Effector CD8-positive, alpha-beta T cell (primary cell): Measurements from ENCODE around the gene ARHGAP8.
"Not testable (repeated sequence)": the region's sequence is repeated elsewhere in the genome, so short reads cannot be mapped to it uniquely, and the experiment has no call there.

ENCODE experiments used
- DNase-seq: peaks from one replicate; lab custom pipeline; 2025; lab: John Stamatoyannopoulos, UW

The ARHGAP8 gene

DNA sequence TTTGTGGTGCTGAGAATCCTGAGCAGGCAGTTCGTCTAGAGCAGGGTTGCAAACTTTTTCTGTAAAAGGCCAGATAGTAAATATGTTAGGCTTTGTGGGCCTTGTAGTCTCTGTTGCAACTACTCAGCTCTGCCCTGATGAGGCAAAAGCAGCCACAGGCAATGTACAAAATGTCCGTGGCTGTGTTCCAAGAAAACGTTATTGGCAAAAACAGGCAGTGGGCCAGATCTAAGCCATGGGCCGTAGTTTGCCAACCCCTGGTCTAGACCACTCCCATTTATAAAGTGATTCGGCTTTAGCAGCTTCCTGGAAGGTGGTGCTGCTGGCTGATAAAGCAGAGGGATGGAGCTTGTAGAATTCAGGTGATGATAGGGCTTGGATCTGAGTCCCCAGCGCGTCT lies 106.4 kb downstream of the ARHGAP8 start:
- not testable (repeated sequence) for DNase-seq

DNA sequence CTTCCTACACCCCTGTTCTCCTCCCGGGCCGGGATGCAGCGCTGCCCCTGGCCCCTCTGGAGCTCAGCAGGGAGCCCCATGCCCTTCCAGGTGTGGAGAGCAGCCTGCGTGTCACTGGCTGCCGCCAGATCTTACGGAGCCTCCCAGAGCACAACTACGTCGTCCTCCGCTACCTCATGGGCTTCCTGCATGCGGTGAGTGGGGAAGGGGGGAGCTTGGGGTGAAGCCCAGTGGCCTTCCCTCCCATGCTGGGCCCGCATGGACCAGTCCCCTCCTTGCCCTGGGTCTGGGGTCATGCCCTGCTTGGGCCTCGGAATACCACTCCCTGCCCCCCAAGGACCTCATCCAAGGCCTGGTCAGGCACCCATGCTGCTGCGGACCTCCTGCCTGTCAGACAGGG lies 107.3 kb downstream of the ARHGAP8 start:
- no peak for DNase-seq

DNA sequence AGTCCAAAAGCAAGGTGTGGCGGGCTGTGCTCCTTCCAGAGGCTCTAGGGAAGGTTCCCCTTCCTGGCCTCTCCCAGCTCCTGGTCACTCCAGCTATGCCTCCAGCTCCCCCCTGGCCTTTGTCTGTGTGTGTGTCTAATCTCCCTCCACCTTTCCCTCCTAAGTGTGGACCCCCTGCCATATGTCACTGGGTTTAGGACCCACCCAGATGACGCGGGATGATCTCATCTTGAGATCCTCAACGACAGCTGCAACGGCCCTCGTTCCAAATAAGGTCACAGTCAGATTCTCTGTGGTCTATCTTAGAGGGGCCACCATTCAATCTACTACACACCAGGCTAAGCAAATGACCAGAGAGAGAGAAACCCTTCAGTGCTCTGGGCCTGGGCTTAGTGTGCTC lies 107.9 kb downstream of the ARHGAP8 start:
- DNase-seq, result no peak

DNA sequence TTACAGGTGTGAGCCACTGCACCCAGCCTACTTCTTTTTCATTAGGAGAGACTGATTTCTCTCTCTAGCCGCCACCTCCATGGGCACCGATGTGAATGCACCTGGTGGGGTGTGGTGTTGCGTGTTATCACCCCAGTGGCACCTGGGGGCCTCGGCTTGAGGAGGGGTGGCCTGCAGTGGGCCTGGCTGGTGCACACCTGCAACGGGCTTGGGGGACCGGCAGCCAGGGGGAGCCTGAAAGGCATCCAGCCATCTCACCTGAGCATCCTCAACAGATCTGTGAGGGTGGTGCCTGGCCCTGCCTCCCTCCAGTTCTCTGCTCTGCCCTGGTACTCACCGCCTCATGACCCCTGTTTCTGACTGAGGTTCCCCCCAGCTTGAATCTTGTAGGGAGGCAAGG lies 108.9 kb downstream of the ARHGAP8 start:
- no peak for DNase-seq

DNA sequence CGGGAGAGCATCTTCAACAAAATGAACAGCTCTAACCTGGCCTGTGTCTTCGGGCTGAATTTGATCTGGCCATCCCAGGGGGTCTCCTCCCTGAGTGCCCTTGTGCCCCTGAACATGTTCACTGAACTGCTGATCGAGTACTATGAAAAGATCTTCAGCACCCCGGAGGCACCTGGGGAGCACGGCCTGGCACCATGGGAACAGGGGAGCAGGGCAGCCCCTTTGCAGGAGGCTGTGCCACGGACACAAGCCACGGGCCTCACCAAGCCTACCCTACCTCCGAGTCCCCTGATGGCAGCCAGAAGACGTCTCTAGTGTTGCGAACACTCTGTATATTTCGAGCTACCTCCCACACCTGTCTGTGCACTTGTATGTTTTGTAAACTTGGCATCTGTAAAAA lies 109.9 kb downstream of the ARHGAP8 start:
- no peak for DNase-seq

DNA sequence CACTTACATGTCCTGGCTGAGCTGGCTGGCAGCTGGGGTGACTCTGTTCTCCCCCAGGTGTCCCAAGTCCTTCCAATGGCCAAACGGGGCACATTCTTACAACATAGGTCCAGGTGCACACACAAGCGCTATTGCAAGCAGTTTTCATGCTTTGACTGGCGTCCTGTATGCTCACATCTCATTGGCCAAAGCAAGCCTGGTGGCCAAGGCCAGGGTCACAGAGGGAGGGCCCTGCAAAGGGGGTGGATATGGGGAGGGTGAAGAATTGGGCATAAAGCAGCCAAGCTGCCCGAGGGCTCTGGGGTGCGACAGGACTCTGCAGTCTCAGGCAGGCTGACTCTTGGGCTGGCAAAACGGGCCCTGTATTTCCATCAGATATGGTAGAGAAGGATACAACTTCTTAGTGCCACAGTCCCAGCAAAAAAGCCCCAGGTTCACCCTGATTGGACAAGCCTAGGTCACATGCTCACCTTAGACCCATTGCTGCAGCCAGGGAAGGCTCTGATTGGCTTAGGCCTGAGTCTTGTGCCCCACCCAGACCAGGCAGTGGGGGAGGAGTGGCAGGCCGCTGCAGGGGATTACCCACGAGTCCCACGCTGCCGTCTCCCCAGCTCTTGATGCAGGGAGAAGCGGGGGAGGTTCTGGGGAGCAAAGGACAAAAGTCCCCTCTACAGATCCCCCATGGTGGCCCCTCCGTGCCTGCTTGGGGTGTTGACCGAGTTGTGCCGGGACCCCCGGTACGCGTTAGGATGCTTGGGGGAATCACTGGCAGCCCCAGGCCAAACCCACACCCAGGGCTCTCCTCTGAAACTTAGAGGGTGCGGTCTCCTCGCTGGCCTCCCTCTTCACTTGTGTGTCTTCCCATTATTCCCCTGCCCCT lies 110.8 kb downstream of the ARHGAP8 start:
- DNase-seq, result no peak

DNA sequence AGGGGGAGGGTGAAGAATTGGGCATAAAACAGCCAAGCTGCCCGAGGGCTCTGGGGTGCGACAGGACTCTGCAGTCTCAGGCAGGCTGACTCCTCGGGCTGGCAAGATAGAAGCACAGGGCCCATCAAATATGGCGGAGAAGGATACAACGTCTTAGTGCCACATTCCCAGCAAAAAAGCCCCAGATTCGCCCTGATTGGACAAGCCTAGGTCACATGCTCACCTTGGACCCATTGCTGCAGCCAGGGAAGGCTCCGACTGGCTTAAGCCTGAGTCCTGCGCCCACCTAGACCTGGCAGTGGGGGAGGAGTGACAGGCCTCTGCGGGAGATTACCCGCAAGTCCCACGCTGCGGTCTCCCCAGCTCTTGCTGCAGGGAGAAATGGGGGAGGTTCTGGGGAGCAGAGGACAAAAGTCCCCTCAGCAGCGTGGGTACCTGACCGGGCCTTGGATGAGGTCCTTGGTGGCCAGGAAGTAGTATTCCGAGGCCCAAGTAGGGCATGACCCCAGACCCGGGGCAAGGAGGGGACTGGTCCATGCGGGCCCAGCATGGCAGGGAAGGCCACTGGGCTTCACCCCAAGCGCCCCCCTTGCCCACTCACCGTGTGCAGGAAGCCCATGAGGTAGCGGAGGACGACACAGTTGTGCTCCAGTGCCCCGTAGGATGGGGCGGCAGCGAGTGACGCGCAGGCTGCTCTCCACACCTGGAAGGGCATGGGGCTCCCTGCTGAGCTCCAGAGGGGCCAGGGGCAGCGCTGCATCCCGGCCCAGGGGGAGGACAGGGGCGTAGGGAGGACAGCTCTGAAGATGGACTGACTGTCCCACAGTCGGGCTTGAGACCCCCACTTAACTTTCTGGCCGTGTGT lies 113.0 kb downstream of the ARHGAP8 start:
- no peak for DNase-seq

DNA sequence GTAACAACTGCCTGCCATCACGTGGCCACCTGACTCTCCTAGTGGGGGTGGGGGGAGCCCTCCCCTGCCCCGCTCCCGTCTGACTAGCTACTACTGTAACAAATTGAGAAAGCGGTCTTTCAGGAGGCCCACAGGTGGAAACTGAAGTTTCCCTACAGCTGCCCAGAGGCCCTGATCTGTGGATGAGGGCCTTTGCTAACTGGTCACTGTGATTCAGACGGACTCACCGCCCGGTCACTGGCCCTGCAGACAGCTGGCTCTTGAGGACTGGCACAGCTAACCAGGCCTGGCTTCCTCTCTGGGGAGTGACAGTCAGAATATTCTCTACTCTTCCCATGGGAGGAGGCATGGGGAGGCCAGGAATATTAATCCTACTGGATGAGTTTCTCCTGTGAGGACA lies 116.8 kb downstream of the ARHGAP8 start:
- DNase-seq, result no peak

DNA sequence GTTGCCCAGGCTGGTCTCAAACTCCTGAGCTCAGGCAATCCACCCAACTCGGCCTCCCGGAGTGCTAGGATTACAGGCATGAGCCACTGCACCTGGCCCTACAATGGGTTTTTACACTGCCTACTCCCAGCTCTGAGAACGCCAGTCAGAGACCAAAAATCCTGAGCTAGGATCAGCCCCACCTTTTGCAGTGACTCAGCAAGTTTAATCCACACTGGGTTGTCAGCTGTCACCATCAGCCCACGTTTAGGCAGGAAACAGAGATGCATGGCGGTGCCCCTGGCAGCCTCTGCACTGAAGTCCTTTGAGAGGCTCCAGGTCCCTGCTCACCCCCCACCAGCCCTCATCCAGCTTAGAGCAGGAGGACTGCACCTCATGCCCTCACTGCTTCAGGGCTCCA lies 117.6 kb downstream of the ARHGAP8 start:
- no peak for DNase-seq

DNA sequence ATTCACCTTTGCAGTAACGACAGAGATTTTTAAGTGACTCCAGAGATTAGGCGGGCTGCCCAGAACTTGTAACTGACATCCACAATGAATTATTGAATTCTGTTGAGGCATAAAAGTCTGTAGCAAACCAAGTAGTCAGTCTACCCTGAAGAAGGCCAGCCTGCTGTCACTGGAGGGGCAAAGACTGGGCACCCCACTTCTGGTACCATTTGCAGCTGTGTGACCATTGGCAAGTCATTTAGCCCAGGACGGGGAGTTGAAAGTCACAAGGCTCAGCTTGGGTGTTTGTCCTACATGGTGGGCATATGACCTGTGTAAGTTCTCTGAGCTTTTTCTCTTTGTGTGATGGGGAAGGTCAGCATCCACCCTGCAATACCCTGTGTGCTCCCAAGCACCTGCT lies 119.4 kb downstream of the ARHGAP8 start:
- DNase-seq, result no peak

DNA sequence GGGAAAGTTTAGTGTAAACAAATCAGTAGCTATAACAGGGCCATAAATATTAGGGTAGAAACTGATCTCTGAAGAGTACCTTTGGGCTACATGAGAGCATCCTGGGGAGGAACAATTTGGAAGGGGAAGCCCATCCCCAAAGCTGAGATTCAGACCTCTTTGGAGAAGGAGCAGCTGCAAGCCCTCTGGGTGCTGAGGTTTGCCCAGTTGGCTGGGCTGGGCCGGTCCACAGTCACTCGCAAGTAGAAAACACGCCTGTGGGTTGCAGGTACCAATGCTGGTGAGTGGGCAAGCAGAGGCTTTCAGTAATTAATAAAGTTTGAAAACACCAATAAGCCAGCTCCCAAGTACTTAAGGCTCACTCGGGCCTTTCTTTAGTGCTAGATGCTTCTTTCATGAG lies 124.5 kb downstream of the ARHGAP8 start:
- no peak for DNase-seq

DNA sequence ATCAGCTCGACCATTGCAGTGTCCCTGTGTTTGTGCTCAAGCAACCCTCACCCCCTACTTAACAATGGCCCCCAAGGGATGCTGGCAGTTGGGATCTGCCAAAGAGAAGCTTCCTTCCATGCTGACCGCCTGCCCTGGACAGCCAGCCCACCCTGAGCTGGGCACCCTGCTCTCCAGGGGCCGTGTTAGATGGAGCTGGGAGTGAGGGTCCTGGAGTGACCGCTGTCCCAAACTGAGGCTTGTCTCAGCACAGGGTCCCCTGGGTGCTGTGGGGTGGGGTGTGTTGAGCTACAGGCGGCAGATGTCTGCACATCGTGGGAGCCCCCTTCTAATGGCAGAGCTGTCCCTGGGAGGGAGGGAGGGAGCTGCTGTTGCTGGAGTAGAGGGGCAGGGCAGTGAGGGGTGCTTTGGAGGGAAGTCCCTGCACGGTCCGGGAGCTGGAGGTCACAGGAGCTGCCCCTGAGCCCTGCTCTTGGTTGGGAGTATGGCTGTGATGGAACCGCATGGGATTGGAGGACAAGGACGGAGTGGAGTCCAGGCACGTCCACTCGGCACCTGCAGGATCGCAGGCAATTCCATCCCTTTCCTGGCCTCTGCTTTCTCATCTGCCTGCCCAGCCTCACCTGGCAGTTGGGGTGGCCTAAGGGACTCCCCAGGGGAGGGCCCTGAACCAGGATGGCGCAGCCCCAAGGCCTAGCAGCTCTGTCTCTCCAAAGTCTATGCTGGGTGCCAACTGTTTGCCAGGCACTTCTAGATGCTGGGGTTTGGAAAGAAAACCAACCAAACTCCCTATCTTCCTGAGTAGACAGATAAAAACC lies 126.3 kb downstream of the ARHGAP8 start:
- DNase-seq, result no peak

DNA sequence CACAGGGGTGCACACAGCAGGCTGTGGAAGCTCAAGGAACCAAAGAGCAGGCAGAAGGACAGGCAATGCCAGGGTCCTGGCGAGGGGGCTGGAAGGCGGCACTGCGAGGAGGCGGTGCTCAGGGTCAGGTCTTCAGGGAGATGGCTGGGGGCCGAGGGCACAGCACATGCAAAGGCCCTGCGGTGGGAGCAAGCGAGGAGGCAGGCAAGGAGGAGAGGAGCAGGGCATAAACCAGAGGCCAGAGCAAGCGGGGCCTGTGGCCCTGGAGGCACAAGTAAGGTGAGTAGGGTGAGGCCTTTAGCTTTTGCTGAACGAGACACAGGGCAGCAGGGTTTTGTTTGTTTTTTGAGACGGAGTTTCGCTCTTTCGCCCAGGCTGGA lies 126.9 kb downstream of the ARHGAP8 start:
- DNase-seq, result no peak

DNA sequence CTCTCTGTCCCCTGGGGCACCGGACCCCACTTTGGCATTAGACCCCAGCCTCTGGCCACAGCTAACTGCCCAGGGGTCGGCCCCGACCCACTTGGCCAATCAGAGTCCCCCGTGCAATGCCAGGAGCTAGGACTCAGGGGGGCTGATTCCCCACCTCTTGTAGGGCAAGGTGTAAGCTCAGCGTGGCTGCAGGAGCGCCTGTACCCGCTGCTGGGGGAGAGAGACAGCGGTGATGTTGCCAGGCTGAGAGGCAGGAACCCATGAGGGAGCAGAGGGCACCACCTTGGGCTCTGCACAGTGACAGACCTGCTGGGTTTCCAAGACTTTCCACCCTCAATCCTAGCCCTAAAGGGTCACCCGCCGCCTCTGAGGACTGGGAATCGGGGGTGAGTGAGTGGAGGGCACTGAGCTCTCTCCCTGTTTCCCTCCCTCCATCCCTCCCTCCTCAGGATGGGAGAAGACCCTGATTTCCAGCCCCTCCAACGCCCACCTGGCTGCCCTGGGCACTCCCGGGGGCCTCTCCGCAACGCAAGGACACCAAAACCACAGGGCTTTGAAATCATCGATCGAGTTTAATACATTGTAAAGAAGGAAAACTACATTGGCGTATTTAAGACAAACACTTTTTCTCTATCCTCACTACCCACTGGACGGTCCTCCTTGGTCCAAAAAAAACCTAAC lies 128.4 kb downstream of the ARHGAP8 start:
- DNase-seq, result no peak

DNA sequence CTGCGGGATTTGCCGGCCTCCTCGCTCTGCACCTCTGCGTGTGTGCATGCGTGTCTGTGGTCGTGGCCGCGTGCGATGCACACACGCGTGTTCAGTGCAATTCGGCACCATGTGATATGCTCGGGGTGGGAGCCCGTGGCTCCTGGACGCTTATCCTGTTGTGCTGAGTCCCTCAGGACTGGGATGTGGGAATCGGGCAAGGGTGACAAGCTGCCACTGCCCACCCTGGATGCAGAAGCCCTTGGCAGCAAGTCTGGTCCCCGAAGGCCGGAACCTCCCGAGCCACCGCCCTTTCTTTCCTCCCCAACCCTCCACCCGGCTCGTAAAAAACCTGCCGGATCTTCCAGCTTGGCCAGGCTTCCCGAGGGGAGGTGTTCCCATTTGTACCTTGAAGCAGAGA lies 129.2 kb downstream of the ARHGAP8 start:
- no peak for DNase-seq

DNA sequence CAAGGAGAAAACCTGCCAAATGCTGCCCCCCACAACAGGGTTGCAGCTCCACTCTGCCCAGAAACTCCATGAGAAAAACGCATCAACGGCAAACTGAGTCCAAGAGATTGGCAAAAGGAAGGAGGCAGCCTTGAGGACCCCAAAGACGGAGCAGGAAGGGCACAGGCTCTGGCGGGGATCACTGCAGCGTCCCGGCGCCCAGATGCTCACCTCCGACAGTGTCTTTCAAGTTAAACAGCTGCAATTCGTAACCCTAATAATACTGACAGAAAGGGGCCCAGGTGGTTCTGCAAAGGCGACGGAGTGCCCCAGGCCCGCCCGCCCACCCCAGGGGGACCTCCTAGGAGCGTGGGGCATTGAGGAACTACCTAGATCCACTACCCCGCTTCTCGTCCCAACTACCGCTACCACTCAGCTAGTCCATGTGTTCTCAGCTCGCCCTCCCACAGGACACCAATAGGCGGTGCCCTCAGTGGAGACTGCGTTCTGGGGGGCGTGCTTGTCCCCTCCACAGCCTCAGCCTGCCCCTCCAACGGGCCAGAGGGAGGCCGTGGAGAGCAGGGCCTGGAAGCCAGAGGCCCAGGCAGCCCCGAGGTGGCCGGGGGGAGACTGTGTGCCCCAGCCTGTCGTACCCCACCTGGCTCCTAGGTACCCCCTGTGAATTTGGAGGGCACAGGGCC lies 130.0 kb downstream of the ARHGAP8 start:
- no peak for DNase-seq

DNA sequence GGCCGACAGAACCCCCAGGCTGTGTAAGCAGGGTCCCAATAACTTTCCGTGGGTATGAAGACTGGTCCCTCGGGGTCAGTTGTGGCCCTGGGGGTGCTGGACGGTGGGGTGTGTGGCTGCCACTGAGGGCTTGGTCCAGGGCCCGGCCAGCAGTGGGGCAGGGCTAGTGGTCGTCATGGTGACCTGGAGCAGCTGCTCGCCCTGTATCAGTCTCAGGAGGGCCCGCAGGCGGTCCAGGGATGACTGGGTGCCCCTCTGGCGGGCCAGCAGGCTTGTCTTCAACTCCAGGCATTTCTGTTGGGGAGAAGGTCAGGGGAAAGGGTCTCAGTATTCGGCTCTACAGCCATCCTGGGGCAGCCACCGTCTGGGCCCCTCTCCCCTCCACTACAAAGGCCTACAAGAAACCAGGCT lies 130.6 kb downstream of the ARHGAP8 start:
- no peak for DNase-seq

DNA sequence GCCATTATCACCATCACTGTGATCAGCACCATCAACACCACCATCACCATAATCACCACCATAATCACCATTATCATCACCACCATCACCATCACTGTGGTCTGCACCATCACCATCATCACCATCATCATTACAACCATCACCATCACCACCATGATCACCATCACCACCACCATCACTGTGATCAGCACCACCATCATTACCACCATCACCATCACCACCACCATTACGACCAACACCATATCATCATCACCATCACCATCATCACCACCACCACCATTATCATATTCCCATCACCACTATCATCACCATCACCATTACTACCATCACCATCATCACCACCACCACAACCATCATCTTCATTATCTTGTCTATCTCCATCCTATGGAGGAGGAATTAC lies 132.2 kb downstream of the ARHGAP8 start:
- no peak for DNase-seq

DNA sequence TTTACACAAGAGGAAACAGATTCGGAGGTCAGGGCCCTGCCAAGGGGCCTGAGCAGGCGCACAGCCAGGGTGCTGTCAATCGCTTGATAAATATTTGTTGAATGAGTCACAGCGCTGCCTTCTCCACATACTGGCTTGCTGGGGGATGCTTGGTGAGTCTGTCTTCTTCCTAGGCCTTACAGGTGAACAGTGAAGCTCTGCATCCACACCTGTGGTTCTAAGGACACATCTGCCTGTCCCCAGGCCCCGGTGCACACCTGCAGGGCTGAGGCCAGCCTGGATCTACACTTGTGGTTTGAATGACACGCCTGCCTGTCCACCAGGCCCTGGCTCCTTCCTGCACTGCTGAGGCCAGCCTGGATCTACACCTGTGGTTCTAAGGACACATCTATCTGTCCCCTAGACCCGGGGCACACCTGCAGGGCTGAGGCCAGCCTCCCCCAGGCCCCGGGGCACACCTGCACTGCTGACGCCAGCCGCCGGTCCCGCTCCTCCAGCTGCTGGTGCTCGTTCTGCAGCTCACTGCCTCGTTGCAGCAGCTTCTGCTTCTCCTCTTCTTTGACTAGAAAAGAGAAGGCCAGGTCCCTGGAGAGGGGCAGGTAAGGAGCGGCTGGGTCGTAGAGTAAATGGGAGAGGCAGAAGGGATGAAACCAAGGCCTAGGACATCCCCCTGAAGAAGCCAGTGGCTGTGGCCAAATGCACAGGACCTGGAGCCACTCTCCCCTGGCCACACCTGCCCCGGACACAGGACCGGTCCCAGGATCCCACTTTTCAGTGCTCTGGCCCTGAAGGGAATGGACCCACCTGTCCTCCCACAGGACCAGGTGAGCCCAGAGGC lies 132.8 kb downstream of the ARHGAP8 start:
- no peak for DNase-seq

DNA sequence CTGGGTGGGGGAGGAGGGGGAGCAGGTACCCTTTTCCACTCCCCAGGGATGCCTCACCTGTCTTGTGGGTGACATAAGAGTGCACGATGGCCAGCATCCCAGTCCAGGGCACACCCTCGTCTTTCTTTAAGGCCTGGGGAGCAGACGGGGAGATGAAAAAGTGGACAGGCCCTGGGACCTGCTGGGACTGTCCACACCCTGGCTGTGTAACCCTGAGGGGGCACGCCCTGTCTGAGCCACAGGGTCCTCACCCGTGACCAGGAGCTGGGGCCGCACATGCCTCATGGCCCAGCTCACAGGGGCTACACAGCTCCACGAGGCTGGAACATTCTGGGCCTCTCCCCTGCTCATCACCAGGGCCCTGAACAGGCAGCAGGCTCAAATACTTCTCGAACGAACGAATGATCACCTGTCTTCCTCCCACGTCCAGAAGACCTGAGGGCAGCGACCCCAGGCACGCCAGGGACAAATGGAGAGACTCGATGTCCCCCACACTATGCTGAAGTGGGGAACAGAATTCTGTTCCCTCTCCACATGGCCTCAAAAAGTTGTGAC lies 133.5 kb downstream of the ARHGAP8 start:
- DNase-seq, result no peak
